GM21367 (cell line): ENCODE results near the gene KIT.
"Not testable (repeated sequence)": the region's sequence is repeated elsewhere in the genome, so short reads cannot be mapped to it uniquely, and the experiment has no call there.

Experiments used
- ATAC-seq: cut with Tn5 transposase; IDR thresholded peaks from one replicate; pipeline ENCODE4 v1.9.1; 2021; ENCODE audit not compliant: unreplicated experiment

The KIT gene

DNA sequence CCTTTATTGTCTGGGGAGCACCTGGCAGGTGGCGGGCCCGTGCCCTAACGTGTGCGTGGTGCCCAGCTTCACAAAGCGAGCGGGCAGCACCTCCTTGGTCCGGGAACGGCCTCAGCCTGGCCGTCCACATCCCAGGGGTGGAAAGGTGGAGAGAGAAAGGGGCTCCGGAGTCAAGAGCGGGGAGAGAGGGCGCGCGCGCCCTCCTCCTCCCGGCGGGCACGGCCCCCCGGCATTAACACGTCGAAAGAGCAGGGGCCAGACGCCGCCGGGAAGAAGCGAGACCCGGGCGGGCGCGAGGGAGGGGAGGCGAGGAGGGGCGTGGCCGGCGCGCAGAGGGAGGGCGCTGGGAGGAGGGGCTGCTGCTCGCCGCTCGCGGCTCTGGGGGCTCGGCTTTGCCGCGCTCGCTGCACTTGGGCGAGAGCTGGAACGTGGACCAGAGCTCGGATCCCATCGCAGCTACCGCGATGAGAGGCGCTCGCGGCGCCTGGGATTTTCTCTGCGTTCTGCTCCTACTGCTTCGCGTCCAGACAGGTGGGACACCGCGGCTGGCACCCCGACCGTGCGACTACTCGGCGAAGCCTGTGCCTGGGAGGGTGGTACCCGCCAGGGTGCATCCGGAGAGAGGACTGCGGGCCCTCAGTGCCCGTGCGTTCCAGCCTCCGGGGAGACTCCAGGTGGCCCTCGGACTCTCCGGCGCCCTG lies at the start of gene KIT:
KIT (plus strand) TSS at position 407 of the 701 bp plus-strand sequence; CDS start at position 465, 58 bp downstream.
- no peak for ATAC-seq

DNA sequence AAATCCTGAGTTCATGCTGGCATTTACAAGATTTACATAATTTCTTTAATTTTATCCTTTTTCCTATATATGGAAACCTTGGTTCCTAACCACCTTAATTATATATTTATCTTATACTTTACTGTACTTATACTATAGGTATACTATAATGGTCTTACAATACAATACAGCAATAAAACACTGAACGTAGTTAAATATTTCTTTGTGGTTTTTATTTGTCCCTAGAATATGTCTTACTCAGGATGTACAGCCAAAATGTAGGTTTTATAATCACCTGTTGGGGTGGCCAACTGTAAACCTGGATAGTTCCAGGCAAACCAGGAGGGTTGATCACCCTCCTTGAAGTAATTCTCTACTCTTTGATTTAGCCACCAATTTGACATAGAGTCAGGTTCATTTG lies 48.4 kb upstream of the KIT start:
- no peak for ATAC-seq

DNA sequence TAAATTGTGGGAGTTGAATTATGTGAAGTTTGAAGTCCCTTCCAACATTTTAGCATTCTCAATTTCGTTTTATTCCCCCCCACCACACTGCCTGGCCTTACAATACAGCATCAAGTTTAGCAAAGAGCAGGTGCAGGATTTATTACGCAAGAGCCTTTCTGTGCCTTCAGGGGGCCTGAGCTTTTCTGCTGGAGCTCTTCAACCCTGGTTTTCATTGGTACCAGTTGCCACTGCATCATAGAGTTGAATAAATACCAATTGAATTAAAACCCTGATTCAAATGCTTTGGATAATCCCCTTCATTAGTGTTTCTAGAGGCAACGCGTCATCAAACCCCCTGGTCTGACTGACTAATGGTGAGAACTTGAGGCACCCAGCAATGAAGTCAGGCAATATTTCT lies 43.6 kb upstream of the KIT start:
- ATAC-seq: no peak

DNA sequence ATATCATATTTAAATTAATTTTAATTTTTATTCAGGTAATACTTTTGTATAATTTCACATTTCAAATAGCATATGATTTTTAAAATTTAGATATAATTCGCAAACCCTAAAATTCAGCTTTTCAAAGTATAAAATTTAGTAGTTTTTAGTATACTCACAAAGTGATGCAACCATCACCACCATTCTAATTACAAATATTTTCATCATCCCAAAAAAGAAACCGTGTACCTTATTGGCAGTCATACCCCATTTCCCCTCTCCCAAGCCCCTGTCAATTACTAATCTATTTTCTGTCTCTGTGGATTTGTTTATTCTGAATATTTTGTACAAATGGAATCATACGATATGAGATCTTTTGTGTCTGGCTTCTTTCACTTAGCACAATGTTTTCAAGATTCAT lies 37.0 kb upstream of the KIT start:
- ATAC-seq: no peak

DNA sequence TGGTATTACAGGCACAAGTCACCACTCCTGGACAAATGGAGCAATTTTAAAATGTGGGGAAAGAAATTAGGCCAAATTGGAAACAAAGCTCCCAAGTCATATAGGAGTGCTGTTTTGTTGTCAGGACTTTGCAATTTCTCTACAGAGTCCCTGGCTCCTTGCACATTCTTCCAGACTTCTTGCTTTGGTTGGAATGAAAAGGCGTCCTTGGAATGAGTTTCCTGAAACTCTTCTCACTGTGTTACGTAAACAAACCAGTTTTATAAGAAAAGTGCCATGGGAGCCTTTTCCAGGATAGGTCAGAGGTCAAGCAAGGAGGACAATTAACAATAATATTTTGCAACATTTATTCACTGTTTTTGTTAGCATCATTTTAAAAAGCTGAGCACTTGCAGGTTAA lies 32.4 kb upstream of the KIT start:
- no peak for ATAC-seq

DNA sequence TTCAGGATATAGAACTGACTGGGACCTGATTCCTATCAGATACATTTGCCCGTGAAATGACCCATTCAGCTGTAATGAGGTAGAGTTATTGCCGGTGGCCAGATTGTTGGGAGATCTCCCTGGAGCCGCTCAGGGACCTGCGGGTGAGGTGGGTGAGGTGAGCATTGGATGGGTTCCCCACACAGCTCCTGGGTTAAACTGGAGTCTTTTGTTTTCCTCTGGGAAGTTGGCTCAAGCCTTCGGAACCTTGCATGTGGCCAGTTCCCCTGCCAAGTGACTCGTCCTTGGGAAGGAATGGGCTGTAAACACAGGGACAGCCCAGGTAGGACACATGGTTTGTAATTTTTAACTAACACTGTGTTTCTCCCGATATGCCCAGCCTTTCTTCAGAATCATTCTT lies 31.6 kb upstream of the KIT start:
- no peak for ATAC-seq

DNA sequence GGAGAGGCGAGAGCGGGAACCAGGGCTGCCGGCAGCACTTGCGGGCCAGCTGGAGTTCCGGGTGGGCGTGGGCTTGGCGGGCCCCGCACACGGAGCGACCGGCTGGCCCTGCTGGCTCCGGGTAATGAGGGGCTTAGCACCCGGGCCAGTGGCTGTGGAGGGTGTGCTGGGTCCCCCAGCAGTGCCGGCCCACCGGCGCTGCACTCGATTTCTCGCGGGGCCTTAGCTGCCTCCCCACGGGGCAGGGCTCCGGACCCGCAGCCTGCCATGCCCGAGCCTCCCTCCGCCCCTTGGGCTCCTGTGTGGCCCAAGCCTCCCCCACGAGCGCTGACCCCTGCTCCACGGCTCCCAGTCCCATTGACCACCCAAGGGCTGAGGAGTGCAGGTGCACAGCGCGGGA lies 25.2 kb upstream of the KIT start:
- ATAC-seq: no peak

DNA sequence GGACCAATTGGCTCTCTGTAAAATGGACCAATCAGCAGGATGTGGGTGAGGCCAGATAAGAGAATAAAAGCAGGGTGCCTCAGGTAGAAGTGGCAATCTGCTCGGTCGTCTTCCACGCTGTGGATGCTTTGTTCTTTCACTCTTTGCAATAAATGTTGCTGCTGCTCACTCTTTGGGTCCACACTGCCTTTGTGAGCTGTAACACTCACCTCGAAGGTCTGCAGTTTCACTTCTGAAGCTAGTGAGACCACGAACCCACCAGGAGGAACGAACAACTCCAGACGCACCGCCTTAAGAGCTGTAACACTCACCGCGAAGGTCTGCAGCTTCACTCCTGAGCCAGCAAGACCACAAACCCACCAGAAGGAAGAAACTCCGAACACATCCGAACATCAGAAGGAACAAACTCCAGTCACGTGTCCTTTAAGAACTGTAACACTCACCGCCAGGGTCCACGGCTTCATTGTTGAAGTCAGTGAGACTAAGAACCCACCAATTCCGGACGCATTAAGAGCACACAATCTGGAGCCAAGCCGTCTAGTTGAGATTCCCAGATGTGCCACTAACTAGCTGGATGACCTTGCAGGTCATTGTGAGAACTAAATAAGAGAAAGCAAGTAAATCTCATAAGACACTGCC lies 24.5 kb upstream of the KIT start:
- ATAC-seq: not testable (repeated sequence)

DNA sequence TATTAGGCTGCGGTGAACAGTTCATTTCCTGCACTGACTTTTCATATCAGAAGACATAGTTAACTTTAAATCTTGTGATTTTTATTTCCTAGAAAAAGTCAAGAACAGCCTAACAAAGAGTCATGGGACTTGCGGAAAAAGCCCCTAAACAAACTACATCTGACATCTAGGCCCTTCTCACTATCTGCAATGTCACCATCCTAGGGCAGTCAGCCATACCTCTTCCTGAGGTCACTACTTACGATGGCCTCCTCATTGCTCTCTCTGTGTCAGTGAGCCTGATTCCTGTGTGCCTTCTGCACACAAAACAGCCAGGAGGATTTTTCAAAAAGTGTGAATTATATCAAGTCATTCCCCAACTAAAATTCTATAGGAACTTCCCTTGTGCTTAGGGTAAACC lies 22.4 kb upstream of the KIT start:
- ATAC-seq: no peak

DNA sequence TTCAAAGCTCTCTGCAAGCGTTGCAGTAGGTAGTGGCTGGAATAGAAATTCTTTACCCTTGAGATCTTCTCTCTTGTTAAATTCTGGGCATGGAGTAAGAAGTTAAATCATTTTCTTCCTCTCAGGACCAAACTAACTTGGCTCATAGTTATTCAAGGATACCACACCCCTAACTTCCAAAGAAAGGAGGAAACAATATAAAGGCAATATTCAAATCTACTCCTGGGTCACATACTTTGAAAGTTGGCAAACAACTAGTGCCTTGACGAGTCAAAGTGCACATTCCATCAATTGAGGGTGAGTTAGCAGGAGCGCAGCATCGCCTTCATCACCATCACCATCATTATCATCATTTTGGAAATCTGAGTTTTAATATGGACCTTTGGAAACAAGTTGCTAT lies 20.4 kb upstream of the KIT start:
- ATAC-seq: no peak

DNA sequence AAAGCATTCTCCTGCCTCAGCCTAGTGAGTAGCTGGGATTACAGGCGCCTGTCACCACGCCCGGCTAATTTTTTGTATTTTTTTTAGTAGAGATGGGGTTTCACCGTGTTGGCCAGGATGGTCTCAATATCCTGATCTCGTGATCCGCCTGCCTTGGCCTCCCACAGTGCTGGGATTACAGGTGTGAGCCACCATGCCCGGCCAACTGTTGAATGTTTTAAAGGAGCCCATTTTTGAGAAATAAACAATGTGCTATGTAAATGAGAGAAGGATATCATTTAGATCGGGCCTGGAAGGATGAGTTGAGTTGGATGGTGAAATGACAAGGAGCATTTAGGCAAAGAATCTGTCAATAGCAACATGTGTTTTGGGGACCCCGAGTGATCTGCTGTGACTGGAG lies 16.7 kb upstream of the KIT start:
- not testable (repeated sequence) for ATAC-seq

DNA sequence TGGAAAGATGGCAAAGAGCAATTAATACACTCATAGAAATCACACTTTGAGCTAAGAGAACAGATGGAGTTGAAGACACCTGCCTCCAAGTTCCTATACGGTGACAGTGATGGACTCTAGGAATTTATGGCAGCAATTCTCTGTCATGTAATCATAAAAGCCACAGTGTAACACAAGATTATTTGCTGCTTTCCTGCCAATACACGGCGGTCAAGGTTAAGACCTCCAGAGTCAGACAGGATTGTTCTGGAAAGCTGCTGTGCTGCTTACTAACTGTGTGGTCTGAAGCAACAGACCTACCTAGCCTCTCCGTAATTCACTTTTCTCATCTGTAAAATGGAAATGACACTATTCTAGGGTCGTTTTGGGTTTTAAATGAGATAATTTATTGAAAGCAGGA lies 14.6 kb upstream of the KIT start:
- ATAC-seq: no peak

DNA sequence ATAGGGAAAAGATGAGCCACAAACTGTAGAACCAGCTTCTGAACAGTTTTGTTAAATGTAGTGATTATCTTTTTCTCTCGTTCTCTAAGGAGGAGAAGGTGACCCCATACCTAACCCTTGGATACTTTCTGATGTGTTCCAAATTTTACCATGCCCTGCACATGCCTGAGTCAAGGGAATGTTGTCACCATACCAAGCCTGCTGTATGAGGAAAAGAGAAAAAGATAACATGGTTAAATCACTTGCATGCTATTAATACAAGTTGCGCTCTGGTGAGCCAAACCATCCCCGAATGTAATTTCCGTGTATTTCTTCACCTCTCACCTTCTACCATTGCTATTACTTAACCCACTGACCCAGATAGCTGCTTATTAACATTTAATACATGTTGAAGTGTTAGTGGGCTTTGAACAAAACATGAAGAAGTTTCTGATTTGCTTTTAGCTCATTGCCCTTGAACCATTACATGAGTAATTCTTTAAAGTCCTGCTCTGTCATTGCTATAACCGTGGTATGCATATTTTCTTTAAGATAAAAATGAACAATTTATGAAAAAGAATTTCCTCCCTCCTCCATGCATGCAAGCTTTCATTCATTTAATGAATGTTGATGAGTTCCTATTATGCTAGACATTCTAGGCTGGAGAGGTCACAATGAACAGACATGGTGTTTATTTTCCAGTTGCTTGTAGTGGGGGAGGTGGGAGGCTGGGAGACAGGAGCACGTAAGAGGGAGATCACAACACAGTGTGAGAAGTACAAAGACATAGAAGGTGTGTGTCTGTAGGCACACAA lies 13.6 kb upstream of the KIT start:
- ATAC-seq: no peak

DNA sequence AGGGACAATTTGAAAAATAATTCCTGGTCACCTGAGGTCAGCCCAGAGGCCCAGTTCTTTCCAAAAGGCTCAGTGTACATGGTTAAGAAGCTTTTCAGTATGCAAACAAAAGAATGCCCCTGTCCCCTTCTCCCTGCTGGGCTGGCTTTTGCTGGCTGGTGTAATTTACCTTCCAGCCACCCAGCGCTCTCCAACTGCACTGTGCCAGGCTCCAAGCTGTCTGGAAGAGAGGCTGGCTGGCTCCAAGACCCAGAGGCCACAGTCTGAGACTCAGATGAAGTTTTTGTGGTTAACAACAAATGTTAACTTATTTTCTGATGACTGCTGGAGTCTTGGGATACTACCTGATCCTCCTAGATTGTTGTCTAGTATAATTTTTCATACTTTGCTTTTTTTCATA lies 11.9 kb upstream of the KIT start:
- ATAC-seq: no peak

DNA sequence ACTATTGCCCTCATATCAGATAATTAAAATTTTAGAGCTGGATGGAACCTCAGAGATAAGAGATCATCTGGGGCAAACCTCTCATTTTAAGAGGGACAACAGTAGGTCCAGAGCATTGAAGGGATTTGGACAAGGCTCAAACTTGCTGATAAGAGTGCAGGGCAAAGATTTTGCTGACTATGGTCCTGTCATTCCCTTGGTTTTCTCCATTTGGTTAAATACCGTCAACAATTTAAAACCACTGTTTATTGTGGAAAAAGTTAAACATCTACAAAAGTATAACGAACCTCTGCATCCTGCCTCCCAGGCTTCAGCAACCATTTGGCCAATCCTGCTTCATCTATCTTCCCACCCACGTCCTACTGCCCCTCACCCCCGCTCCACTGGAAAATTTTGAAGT lies 10.7 kb upstream of the KIT start:
- no peak for ATAC-seq

DNA sequence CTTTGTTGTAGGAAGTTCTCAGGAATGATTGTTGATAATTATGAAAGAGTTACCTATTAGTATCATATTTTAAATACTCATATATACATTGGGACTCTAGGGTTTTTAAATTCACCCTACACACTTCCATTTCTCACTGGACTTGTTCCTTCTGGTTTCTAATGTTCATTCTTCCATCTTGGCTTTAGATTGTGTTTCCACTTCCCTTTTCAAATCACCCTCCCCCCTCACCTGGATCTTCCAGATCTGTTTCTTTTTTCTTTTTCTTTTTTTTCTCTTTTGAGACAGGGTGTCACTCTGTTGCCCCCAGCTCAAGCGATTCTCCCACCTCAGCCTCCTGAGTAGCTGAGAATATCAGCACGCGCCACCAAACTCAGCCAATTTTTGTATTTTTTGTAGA lies 6.7 kb upstream of the KIT start:
- ATAC-seq: no peak

DNA sequence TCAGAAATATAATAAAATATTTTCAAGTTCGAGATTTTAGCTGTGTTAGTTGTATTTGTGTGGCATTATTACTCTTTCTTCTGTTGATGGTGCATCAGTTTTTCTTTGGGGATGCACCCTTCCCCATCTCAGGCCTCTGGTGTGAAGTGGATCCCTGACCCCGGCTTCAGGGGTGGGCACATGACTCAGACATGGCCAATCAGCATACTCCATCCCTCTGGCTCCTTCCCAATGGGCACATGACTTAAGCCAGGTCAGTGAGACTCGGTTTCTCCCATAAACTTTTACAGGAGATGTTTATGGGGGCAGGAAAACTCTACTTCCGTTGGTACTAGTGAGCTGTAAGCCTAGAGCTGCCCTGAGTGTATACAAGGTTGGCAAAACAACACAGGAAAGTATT lies 3.0 kb upstream of the KIT start:
- no peak for ATAC-seq

DNA sequence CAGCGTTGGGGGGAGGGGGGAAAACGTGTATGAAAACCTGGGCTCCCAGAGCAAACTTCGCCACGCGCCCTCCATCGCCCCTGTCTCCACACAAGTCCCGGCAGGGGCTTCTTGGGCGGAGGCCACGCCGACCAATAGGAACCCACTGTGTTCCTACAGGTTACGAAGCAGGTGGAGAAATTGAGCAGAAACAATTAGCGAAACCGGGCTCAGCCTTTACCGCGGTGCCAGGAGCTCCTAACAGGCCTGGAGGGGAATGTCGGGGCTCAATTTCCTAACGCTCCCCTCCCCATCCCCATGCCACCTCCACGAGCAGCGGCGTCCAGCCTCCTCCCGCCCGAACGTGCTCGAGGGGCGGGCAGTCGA lies 589 bp upstream of the KIT start:
- ATAC-seq: no peak

DNA sequence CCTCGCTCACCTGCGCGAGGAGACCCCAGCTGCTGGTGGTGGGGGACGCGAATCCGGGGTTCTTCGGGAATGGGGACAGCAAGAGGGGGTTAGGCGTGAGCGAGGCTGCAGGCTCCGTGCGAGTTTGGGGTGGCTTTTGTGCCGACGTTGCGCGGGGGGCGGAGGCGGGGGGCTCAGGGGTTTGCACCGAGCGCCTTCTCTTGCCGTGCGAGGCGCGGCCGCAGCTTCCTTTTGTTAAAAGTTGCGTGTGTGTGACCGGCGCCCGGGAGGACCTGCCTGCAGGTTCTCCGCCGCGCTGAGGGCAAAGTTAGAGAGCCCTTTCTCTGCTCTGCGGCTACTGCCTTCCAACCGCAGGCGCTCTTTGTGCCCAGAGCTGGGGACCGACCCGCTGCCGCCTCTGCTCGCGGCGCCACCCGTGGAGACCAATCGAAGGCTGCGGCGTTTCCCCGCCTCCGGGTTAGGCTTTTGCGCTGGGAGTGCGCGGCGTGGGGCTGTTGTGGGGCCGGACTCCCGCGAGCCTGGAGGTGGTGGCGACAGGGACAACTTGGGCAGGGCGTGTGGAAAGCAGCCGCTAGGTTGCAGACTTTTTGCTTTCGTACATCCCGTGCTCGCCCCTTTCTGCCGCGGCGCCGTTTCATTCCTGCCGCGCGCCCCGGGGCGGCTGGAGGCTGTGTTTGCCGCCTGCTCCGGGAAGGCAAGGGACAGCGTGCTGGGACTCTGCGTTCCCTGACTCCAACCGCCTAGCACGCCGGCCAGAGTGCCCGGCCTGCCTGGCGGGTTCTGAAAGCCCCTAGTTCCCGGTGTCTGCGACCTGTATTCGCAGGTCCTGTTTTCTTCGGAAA lies 716 bp downstream of the KIT start:
- ATAC-seq: no peak

DNA sequence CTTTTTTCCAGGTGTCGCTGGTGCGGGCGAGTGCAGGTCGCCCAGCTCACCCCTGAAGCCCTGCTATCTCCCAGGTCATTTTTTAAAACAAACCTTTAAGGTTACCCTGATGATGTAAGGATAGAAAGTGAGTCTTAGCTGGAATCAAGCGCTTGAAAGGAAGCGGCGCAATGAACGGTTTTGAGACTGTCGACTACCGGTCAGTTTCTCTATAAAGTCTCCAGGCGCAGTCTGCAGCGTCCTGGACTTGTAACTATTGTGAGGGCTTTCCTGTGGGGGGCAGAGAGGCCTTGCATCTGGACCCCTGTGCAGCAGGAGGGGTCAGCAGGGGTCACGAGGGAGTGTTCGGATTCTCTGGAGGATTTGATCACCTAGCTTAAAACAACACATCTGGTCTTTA lies 1.6 kb downstream of the KIT start:
- no peak for ATAC-seq

DNA sequence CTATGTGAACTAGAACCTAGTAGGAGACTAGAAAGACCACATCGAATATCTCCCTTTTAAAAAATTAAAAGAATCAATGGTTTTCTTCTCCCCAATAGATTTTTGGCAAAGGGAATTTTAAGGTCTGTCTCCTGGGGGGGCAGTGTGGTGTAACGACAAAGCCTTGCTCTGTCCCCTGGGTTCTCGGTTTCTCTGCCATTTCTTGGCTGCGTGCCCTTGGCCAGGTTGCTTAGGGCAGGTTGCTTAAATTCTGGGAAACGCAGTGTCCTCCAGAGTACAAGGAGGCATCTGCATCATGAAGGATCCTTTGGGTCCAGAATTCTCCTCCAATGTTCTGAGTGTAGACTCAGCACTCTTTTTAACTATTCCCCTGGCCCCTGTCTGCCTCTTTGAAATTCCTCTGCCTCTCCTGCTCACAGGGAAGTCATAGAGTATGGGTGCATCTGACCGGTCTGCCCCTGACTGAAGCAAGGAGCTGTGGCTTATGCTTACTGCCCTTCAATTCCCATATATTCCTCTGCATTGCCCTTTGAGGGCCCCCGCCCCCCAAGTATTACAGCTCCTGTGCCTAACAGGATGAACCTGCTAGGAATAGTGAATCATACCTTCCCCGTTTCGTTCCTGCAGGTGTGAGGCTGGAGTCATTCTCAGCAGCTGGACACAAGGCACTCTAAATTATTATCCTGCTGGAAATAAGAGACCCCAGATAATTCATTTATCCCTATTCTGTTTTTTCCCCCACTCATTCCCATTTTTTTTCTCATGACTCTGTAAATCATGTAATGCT lies 2.2 kb downstream of the KIT start:
- ATAC-seq: no peak
